Breast epithelium (tissue), 3 donors: ENCODE results near the gene PRDX1.

Experiments
- CTCF ChIP-seq, 3 donors: fragments of 450-650 bp; IDR thresholded peaks; one replicate each; pipeline ENCODE4 v1.5.1; 2016 to 2017; ENCODE audit warnings: antibody characterized with exemption in 3 of 3, mild to moderate bottlenecking in 3 of 3, moderate library complexity in 3 of 3
- POLR2A ChIP-seq: fragments of 450-650 bp; IDR thresholded peaks from one replicate; pipeline ENCODE4 v1.6.1; 2016; ENCODE audit warnings: antibody characterized with exemption, mild to moderate bottlenecking, moderate library complexity
- POLR2AphosphoS5 ChIP-seq, 3 donors: sonication (generic); formaldehyde crosslinking; IDR thresholded peaks; one replicate each; pipeline ENCODE4 v1.6.1; 2017; ENCODE audit warnings: antibody characterized with exemption in 3 of 3

- TF ChIP-seq POLR2AphosphoS5 (IDR thresholded peaks at IDR 0.05) = no peak
- no peak for TF ChIP-seq CTCF (IDR thresholded peaks at IDR 0.05)
- TF ChIP-seq POLR2A = no peak
These were observed 51.3 kb downstream of the PRDX1 start for GRCh38 chr1:45470306-45470798.
